OCI-LY1 (cell line): ENCODE data around the gene STK32B.

ENCODE experiments used
- EZH2 ChIP-seq: fragments of 200-600 bp; sonication (generic), shearing (Covaris generic); IDR thresholded peaks from 2 replicates; pipeline ENCODE4 v1.8.0; 2017; ENCODE audit warnings: borderline replicate concordance, mixed run types, mild to moderate bottlenecking, antibody characterized with exemption, low read length, moderate library complexity, mixed read lengths
- TF ChIP-seq, protein P1 (sequence below): fragments of 200-600 bp; sonication (generic), shearing (Covaris generic); IDR thresholded peaks from 2 replicates; pipeline ENCODE4 v1.5.1; 2017; ENCODE audit warnings: mild to moderate bottlenecking, antibody characterized with exemption, low read length, moderate library complexity, mixed read lengths

DNA sequence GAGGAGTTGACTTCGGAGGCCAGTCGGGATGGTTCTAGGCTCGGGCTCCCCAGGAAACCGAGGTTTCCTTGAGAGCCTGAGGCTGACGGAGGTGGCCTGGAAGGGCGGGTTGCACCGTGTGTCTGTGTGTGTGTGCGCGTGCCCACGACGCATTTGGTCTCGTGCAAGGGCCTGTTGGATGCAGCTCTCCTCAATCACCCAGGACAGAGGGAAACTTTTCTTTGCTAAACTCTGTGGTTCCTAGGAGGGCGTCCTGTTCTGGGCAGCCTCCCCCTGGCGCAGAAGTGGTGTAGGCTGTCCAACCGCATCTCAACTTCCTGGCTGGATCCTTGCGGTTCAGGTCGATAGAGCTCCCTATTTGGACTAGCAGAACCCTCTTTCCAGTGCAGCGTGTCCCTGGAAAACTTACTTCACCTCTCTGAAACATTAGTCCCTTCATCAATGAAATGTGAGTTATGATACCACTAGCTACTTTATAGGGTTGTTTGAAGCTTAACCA, 973 bp downstream of the STK32B start:
- TF ChIP-seq, protein P1, sequence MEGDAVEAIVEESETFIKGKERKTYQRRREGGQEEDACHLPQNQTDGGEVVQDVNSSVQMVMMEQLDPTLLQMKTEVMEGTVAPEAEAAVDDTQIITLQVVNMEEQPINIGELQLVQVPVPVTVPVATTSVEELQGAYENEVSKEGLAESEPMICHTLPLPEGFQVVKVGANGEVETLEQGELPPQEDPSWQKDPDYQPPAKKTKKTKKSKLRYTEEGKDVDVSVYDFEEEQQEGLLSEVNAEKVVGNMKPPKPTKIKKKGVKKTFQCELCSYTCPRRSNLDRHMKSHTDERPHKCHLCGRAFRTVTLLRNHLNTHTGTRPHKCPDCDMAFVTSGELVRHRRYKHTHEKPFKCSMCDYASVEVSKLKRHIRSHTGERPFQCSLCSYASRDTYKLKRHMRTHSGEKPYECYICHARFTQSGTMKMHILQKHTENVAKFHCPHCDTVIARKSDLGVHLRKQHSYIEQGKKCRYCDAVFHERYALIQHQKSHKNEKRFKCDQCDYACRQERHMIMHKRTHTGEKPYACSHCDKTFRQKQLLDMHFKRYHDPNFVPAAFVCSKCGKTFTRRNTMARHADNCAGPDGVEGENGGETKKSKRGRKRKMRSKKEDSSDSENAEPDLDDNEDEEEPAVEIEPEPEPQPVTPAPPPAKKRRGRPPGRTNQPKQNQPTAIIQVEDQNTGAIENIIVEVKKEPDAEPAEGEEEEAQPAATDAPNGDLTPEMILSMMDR: no peak
- TF ChIP-seq EZH2: no peak
